CD8-positive, alpha-beta memory T cell (primary cell): ENCODE data around the gene RGL3. TPM values are rescaled to one million over a fixed set of nuclear protein-coding genes. Genes with fewer than 3 reads are reported as not detected.
"Not testable (repeated sequence)": the region's sequence is repeated elsewhere in the genome, so short reads cannot be mapped to it uniquely, and the experiment has no call there.

ENCODE experiments used
- CTCF ChIA-PET: fragments of 350-600 bp; sonication (Branson Sonifier 250); formaldehyde crosslinking; loops from one replicate; lab custom pipeline; 2021; ENCODE audit warnings: antibody characterized with exemption; lab: Charles Lee
- POLR2A ChIA-PET: fragments of 350-600 bp; sonication (Branson Sonifier 250); formaldehyde crosslinking; loops from one replicate; lab custom pipeline; 2021; ENCODE audit warnings: antibody characterized with exemption; lab: Charles Lee
- DNase-seq, 5 donors: peaks; one replicate each; pipeline versions ENCODE4 v3.0.0 to v3.0.0-alpha.2; 2020 to 2022; ENCODE audit warnings: mixed read lengths in 1 of 5
- H3K27ac ChIP-seq: one replicate; pipeline ENCODE4 v1.7.0; 2013; ENCODE audit warnings: low read depth, mild to moderate bottlenecking, low read length, moderate library complexity
- H3K27me3 ChIP-seq: 2 replicates; pipeline ENCODE4 v1.7.0; 2013; ENCODE audit warnings: low read length, mild to moderate bottlenecking; ENCODE audit not compliant: insufficient read depth, poor library complexity, severe bottlenecking
- H3K36me3 ChIP-seq: 2 replicates; pipeline ENCODE4 v1.7.0; 2013; ENCODE audit warnings: mild to moderate bottlenecking, low read length, moderate library complexity; ENCODE audit not compliant: insufficient read depth
- H3K4me1 ChIP-seq: 2 replicates; pipeline ENCODE4 v1.7.0; 2013; ENCODE audit warnings: mild to moderate bottlenecking, low read length, moderate library complexity; ENCODE audit not compliant: insufficient read depth
- H3K4me3 ChIP-seq: 2 replicates; pipeline ENCODE4 v1.7.0; 2013; ENCODE audit warnings: mild to moderate bottlenecking, low read length
- H3K9me3 ChIP-seq: 2 replicates; pipeline ENCODE4 v1.7.0; 2013; ENCODE audit warnings: mild to moderate bottlenecking, low read length
- H3K27ac Mint-ChIP-seq, 8 donors: one replicate each; pipeline ENCODE4 v1.8.0; 2020 to 2021; ENCODE audit warnings: mixed read lengths in 8 of 8, mild to moderate bottlenecking in 6 of 8, inconsistent platforms in 3 of 8, moderate library complexity in 3 of 8
- H3K27me3 Mint-ChIP-seq, 2 donors: one replicate each; pipeline ENCODE4 v1.8.0; 2020 to 2021; ENCODE audit warnings: mixed read lengths in 2 of 2, mild to moderate bottlenecking in 1 of 2, moderate library complexity in 1 of 2
- H3K36me3 Mint-ChIP-seq, 3 donors: one replicate each; pipeline ENCODE4 v1.8.0; 2020 to 2021; ENCODE audit warnings: mixed read lengths in 3 of 3, inconsistent platforms in 1 of 3, mild to moderate bottlenecking in 1 of 3
- H3K4me1 Mint-ChIP-seq, 3 donors: one replicate each; pipeline ENCODE4 v1.8.0; 2020 to 2021; ENCODE audit warnings: mixed read lengths in 3 of 3, inconsistent platforms in 1 of 3, mild to moderate bottlenecking in 1 of 3
- H3K4me3 Mint-ChIP-seq, 7 donors: one replicate each; pipeline ENCODE4 v1.8.0; 2020 to 2021; ENCODE audit warnings: mixed read lengths in 7 of 7, mild to moderate bottlenecking in 6 of 7, moderate library complexity in 4 of 7, inconsistent platforms in 2 of 7
- H3K9me3 Mint-ChIP-seq, 5 donors: one replicate each; pipeline ENCODE4 v1.8.0; 2020 to 2022; ENCODE audit warnings: mixed read lengths in 5 of 5, mild to moderate bottlenecking in 3 of 5, moderate library complexity in 2 of 5, inconsistent platforms in 1 of 5
- polyA plus RNA-seq: library from polyadenylated mRNA; unstranded; fragments of 300-500 nt; fragmentation: Illumina TruSeq; gene quantifications from one replicate; pipeline ENCODE4 v1.2.3, GENCODE V29; 2021
- total RNA-seq, 2 experiments: library from RNA; stranded (reverse); gene quantifications; one replicate each; pipeline ENCODE4 v1.2.3, GENCODE V29; 2021

Gene RGL3
- total and polyA plus RNA-seq, 3 experiments from 2014 or later: not detected

DNA sequence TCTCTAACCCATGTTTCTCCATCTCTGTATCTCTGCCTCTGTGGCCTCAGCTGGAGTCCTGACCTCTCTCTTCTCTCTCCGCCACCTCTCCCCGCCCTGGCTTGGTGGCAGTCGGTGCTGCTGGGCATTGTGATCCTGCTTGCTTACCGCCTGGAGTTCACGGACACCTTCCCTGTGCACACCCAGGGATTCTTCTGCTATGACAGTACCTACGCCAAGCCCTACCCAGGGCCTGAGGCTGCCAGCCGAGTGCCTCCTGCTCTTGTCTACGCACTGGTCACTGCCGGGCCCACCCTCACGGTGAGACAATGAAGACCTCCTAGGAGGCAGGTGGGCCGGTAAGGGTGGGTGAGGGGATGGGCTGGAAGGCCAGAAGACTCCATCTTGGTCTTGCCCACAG lies 59.7 kb downstream of the RGL3 start:
- peaks cover 7 to 15% (median 9%) of the 10 kb centered on the region in 3 donors for H3K4me1 Mint-ChIP-seq
- POLR2A ChIA-PET: interaction anchor here (0.6 kb wide), 1 partner anchor 16 kb away, joined by 3 read pairs; no protein-coding TSS in a partner anchor

GRCh38 chr19:11356676-11357550 lies 62.2 kb downstream of the RGL3 start:
- Mint-ChIP-seq H3K36me3 (no peaks in the 10 kb centered on the region), H3K27ac (peak overlapping the region in 1 of 8 donors; percentile 54), H3K27me3 (peaks cover 11 to 15% of the 10 kb centered on the region in 2 donors), H3K9me3 (no peaks in the 10 kb centered on the region), H3K4me1 (peaks cover 7 to 17% (median 11%) of the 10 kb centered on the region in 3 donors), H3K4me3 (peak overlapping the region in 2 of 7 donors; percentile 70)
- H3K9me3 ChIP-seq: no peaks in the 10 kb centered on the region
- DNase-seq: no peak
- ChIA-PET POLR2A (no interaction called here), CTCF (no interaction called here)
- no peak overlapping the region for H3K4me3 ChIP-seq
- peaks cover 6% of the 10 kb centered on the region for H3K4me1 ChIP-seq
- H3K36me3 ChIP-seq: no peaks in the 10 kb centered on the region
- H3K27ac ChIP-seq: no peak overlapping the region
- no peaks in the 10 kb centered on the region for H3K27me3 ChIP-seq

More for the DNA sequence above, 59.7 kb downstream of the RGL3 start:
- CTCF ChIA-PET: no interaction called here
- Mint-ChIP-seq H3K27ac (no peak overlapping the region), H3K4me3 (no peak overlapping the region), H3K36me3 (peaks cover 0 to 3% (median 0%) of the 10 kb centered on the region in 3 donors), H3K27me3 (peaks cover 9 to 13% of the 10 kb centered on the region in 2 donors), H3K9me3 (no peaks in the 10 kb centered on the region)
- Histone ChIP-seq H3K27ac (no peak overlapping the region), H3K4me3 (no peak overlapping the region), H3K9me3 (no peaks in the 10 kb centered on the region), H3K4me1 (peaks cover 6% of the 10 kb centered on the region), H3K36me3 (no peaks in the 10 kb centered on the region), H3K27me3 (no peaks in the 10 kb centered on the region)
- no peak for DNase-seq

DNA sequence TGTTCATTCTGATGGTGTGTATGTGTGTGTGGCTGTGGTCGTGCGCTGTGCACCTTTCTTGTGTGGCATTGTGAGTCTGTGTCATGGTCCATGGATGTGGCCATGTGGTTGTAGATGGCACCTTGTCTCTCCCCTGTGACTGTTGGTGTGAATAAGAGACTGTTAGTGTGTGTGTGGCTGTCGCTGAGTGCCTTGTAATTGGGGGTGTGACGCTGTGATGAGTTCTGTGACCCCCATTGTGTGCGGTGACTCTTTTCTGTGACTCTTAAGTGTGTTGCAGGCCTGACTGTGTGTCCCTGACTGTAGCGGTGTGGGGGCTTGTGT lies 63.1 kb downstream of the RGL3 start:
- Mint-ChIP-seq H3K9me3 (no peaks in the 10 kb centered on the region), H3K27ac (peak overlapping the region in 7 of 8 donors; percentile 7 to 84 (median 55)), H3K36me3 (no peaks in the 10 kb centered on the region), H3K27me3 (peaks cover 11 to 15% of the 10 kb centered on the region in 2 donors), H3K4me3 (peak overlapping the region; percentile 64 to 84 (median 77)), H3K4me1 (peaks cover 7 to 17% (median 11%) of the 10 kb centered on the region in 3 donors)
- Histone ChIP-seq H3K4me3 (peak overlapping the region; percentile 3), H3K36me3 (no peaks in the 10 kb centered on the region), H3K4me1 (peaks cover 6% of the 10 kb centered on the region), H3K27me3 (no peaks in the 10 kb centered on the region), H3K27ac (no peak overlapping the region), H3K9me3 (no peaks in the 10 kb centered on the region)
- CTCF ChIA-PET: no interaction called here
- POLR2A ChIA-PET: no interaction called here
- DNase-seq: no peak

DNA sequence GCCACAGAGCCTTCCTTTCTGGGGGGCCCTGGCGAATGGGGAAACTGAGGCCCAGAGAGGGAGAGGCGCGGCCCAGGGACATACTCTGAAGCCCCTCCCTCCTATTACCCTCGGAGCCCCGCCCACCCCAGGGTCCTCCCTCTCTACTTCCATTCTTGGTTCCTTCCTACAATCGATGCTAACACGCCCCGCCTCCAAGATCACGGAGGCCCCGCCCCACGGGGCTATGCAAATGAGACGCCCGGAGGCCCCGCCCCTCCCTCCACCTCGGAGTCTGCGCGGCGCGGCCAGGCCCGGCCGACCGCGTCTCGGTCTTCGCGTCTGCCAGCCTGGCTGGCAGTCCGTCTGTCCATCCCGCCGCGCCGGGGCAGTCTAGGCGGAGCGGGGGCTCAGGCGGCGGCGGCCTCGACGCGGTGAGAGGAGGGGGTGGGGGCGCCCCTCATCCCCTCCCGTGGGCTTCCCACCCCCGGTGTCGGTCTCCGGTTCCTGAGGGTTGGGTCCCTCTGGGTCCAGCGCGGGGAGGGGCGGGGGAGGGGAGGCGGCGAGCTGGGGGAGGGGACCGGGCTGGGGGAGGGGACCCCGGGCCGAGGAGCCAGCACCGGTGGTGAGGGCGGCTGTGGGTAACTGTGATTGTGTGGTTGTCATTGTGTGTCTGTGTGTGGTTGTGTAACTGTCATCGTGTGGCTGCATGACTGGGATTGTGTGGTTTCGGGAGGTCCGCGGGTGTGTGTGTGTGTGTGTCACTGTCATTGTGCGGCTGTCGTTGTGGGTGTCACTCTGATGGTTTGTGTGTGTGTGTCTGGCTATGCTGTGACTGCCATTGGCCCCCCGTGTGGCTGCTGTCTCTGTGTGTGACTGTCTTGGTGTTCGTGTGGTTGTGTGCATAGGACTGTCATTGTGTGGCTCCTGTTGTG lies 63.7 kb downstream of the RGL3 start, which contains the start of gene PLPPR2:
Gene PLPPR2, plus strand, starts transcription at position 273 of the 914 bp plus-strand sequence. CDS start 2,242 bp downstream, outside the sequence.
- ChIA-PET CTCF (no interaction called here), POLR2A (no interaction called here)
- Histone ChIP-seq H3K4me3 (peak within 1 kb of the TSS; percentile 3), H3K27ac (no peak within 1 kb of the TSS), H3K36me3 (no peaks in the 10 kb centered on the region), H3K9me3 (no peaks in the 10 kb centered on the region), H3K4me1 (peaks cover 6% of the 10 kb centered on the region), H3K27me3 (no peaks in the 10 kb centered on the region)
- H3K36me3 Mint-ChIP-seq: no peaks in the 10 kb centered on the region
- peaks cover 11 to 15% of the 10 kb centered on the region in 2 donors for H3K27me3 Mint-ChIP-seq
- peaks cover 7 to 17% (median 11%) of the 10 kb centered on the region in 3 donors for H3K4me1 Mint-ChIP-seq
- peak within 1 kb of the TSS; percentile 64 to 84 (median 77) for H3K4me3 Mint-ChIP-seq
- H3K27ac Mint-ChIP-seq: peak within 1 kb of the TSS in 7 of 8 donors; percentile 7 to 94 (median 73)
- H3K9me3 Mint-ChIP-seq: no peaks in the 10 kb centered on the region
- DNase-seq: peak; percentile 74 to 83 (median 79)

GRCh38 chr19:11354102-11354501 lies 65.0 kb downstream of the RGL3 start:
- POLR2A ChIA-PET: not testable (repeated sequence)

DNA sequence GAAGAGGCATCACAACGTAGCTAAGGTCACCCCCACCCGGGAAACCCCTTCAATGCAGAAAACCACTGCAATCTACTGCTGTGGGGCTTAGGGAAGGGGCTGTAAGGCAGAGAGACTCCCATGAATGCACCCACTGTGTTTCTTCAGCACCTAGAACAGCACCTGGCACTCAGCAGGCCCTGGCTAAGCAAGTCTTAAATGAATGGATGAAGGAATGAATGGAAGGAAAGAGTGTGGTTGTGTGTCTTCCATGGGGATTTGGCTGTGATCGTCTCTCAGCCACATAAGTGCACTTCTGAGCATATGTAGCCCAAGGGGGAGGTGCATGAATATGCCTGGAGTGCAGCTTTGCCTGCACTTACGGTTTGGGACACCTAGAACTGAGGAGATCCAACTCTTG lies 69.9 kb downstream of the RGL3 start:
- POLR2A ChIA-PET: no interaction called here
- H3K4me1 Mint-ChIP-seq: peaks cover 23 to 31% (median 30%) of the 10 kb centered on the region in 3 donors

More at GRCh38 chr19:11354102-11354501, 65.0 kb downstream of the RGL3 start:
- H3K27me3 Mint-ChIP-seq: peaks cover 11 to 15% of the 10 kb centered on the region in 2 donors
- H3K27me3 ChIP-seq, H3K4me1 ChIP-seq, DNase-seq, H3K9me3 Mint-ChIP-seq, H3K4me3 ChIP-seq, H3K36me3 ChIP-seq, H3K27ac ChIP-seq, H3K36me3 Mint-ChIP-seq, H3K9me3 ChIP-seq, CTCF ChIA-PET: not testable (repeated sequence)
- peaks cover 7 to 17% (median 11%) of the 10 kb centered on the region in 3 donors for H3K4me1 Mint-ChIP-seq
- H3K27ac Mint-ChIP-seq: peak overlapping the region in 2 of 8 donors; percentile 62 to 94
- H3K4me3 Mint-ChIP-seq: peak overlapping the region in 3 of 7 donors; percentile 2 to 44 (median 19)

GRCh38 chr19:11347546-11348039 lies 71.5 kb downstream of the RGL3 start:
- Mint-ChIP-seq H3K9me3 (peaks cover 0 to 2% (median 0%) of the 10 kb centered on the region in 5 donors), H3K27me3 (peaks cover 0 to 2% of the 10 kb centered on the region in 2 donors), H3K4me3 (peak overlapping the region; percentile 86 to 99 (median 95)), H3K4me1 (peaks cover 23 to 31% (median 30%) of the 10 kb centered on the region in 3 donors), H3K36me3 (peaks cover 2 to 10% (median 8%) of the 10 kb centered on the region in 3 donors), H3K27ac (peak overlapping the region in 6 of 8 donors; percentile 37 to 97 (median 93))
- POLR2A ChIA-PET: interaction anchor here (0.5 to 1.8 kb wide), 2 partner anchors 24 to 27 kb away, joined by 3 to 24 read pairs; partner anchors contain the start of gene SWSAP1
- Histone ChIP-seq H3K4me3 (no peak overlapping the region), H3K27me3 (no peaks in the 10 kb centered on the region), H3K9me3 (no peaks in the 10 kb centered on the region), H3K27ac (no peak overlapping the region), H3K36me3 (no peaks in the 10 kb centered on the region), H3K4me1 (peaks cover 20% of the 10 kb centered on the region)
- CTCF ChIA-PET: interaction anchor here (1.3 to 2.8 kb wide), 3 partner anchors 27 to 33 kb away, joined by 3 to 12 read pairs (median 5); partner anchors contain the start of gene SWSAP1
- no peak for DNase-seq

More for the DNA sequence above, 69.9 kb downstream of the RGL3 start:
- Mint-ChIP-seq H3K27me3 (peaks cover 0 to 4% of the 10 kb centered on the region in 2 donors), H3K36me3 (peaks cover 2 to 8% (median 8%) of the 10 kb centered on the region in 3 donors), H3K27ac (no peak overlapping the region), H3K4me3 (no peak overlapping the region), H3K9me3 (peaks cover 0 to 2% (median 0%) of the 10 kb centered on the region in 5 donors)
- peaks cover 20% of the 10 kb centered on the region for H3K4me1 ChIP-seq
- no peak overlapping the region for H3K4me3 ChIP-seq
- CTCF ChIA-PET: no interaction called here
- no peak overlapping the region for H3K27ac ChIP-seq
- H3K9me3 ChIP-seq: no peaks in the 10 kb centered on the region
- no peaks in the 10 kb centered on the region for H3K27me3 ChIP-seq
- H3K36me3 ChIP-seq: no peaks in the 10 kb centered on the region
- no peak for DNase-seq
